Sigmoid colon (tissue), 7 donors: ENCODE measurements around the gene C3orf22. TPM values are rescaled to one million over a fixed set of nuclear protein-coding genes. Genes with fewer than 3 reads are reported as not detected.
A peak's percentile ranks its signal among the peaks of the same experiment; 100 is the strongest.

Experiments used
- DNase-seq: peaks from one replicate; pipeline ENCODE4 v3.0.0-alpha.2; 2019
- H3K27ac ChIP-seq, 4 donors: fragments of 200-600 bp; sonication (generic); one replicate each; pipeline ENCODE4 v1.5.1; 2016 to 2019; ENCODE audit warnings: mild to moderate bottlenecking in 1 of 4
- H3K27me3 ChIP-seq, 3 donors: fragments of 200-600 bp; sonication (generic); one replicate each; pipeline ENCODE4 v1.5.1; 2019; ENCODE audit warnings: mild to moderate bottlenecking in 1 of 3
- H3K36me3 ChIP-seq, 4 donors: fragments of 200-600 bp; sonication (generic); one replicate each; pipeline ENCODE4 v1.5.1; 2016 to 2019
- H3K4me1 ChIP-seq, 4 donors: fragments of 200-600 bp; sonication (generic); one replicate each; pipeline ENCODE4 v1.5.1; 2017 to 2019
- H3K4me3 ChIP-seq, 4 donors: fragments of 200-600 bp; sonication (generic); one replicate each; pipeline ENCODE4 v1.5.1; 2017 to 2019; ENCODE audit warnings: mild to moderate bottlenecking in 2 of 4, moderate library complexity in 1 of 4
- H3K9me3 ChIP-seq, 4 donors: fragments of 200-600 bp in 3 of 4; sonication (generic) in 3 of 4; one replicate each; pipeline versions ENCODE4 v1.5.1 to v1.6.1; 2013 to 2019
- CTCF ChIP-seq, 4 experiments: fragments of 450-650 bp in 3 of 4; fragments of 200-600 bp in 1 of 4; IDR thresholded peaks; one replicate each; pipeline ENCODE4 v1.5.1; 2016 to 2019; ENCODE audit warnings: antibody characterized with exemption in 4 of 4, mild to moderate bottlenecking in 3 of 4, moderate library complexity in 2 of 4
- EP300 ChIP-seq, 4 donors: sonication (generic); formaldehyde crosslinking; IDR thresholded peaks; one replicate each; pipeline ENCODE4 v1.6.1; 2017; ENCODE audit warnings: antibody characterized with exemption in 4 of 4
- POLR2A ChIP-seq, 2 donors: fragments of 450-650 bp; IDR thresholded peaks; one replicate each; pipeline ENCODE4 v1.6.1; 2016; ENCODE audit warnings: antibody characterized with exemption in 2 of 2, mild to moderate bottlenecking in 2 of 2, moderate library complexity in 2 of 2
- POLR2AphosphoS5 ChIP-seq, 4 donors: sonication (generic); formaldehyde crosslinking; IDR thresholded peaks; one replicate each; pipeline ENCODE4 v1.6.1; 2017; ENCODE audit warnings: antibody characterized with exemption in 4 of 4
- WGBS, 2 donors: extraction: QIAGEN DNeasy Blood & Tissue Kit; methylation state at CpG; one replicate each; pipeline ENCODE4 v1.1.7; 2013; 5-methylcytosine and 5-hydroxymethylcytosine counted together
- intact Hi-C: fragments of 100-400 bp; cut with DNase I; formaldehyde crosslinking; loops from one replicate; pipeline ENCODE4 v1.15.1; 2023
- polyA plus RNA-seq, 3 donors: library from polyadenylated mRNA; stranded (reverse); fragments of 200-250 nt; gene quantifications; one replicate each; pipeline ENCODE4 v1.2.3, GENCODE V29; 2013
- total RNA-seq, 4 donors: library from RNA; depleted of rRNA; stranded (reverse); fragments of >200 nt; gene quantifications; one replicate each; pipeline ENCODE4 v1.1.0, GENCODE V29; 2016
- donor health status: healthy with polysubstance abuse.
- donor health status: Bipolar disorder and iron deficiency.
- donor health status: healthy.

The C3orf22 gene
- total and polyA plus RNA-seq, 7 donors, result 0.54 TPM; not detected in 6

GRCh38 chr3:126555795-126556636, 2.7 kb downstream of the C3orf22 start:
- H3K36me3 ChIP-seq, result no peaks in the 10 kb centered on the region
- no peak overlapping the region for H3K27ac ChIP-seq
- 76 to 77% methylated on average over 10 of the region's 10 CpGs for WGBS, 2 donors
- intact Hi-C loops, result no loop called here
- no peaks in the 10 kb centered on the region for H3K4me1 ChIP-seq
- DNase-seq, result peak; percentile 28
- H3K4me3 ChIP-seq, result no peak overlapping the region
- TF ChIP-seq EP300 (IDR thresholded peaks at IDR 0.05) (no peak), POLR2AphosphoS5 (IDR thresholded peaks at IDR 0.05) (no peak), POLR2A (IDR thresholded peaks at IDR 0.05) (no peak), CTCF (IDR thresholded peaks at IDR 0.05) (no peak)
- H3K27me3 ChIP-seq, result no peaks in the 10 kb centered on the region
- H3K9me3 ChIP-seq, result no peaks in the 10 kb centered on the region

DNA sequence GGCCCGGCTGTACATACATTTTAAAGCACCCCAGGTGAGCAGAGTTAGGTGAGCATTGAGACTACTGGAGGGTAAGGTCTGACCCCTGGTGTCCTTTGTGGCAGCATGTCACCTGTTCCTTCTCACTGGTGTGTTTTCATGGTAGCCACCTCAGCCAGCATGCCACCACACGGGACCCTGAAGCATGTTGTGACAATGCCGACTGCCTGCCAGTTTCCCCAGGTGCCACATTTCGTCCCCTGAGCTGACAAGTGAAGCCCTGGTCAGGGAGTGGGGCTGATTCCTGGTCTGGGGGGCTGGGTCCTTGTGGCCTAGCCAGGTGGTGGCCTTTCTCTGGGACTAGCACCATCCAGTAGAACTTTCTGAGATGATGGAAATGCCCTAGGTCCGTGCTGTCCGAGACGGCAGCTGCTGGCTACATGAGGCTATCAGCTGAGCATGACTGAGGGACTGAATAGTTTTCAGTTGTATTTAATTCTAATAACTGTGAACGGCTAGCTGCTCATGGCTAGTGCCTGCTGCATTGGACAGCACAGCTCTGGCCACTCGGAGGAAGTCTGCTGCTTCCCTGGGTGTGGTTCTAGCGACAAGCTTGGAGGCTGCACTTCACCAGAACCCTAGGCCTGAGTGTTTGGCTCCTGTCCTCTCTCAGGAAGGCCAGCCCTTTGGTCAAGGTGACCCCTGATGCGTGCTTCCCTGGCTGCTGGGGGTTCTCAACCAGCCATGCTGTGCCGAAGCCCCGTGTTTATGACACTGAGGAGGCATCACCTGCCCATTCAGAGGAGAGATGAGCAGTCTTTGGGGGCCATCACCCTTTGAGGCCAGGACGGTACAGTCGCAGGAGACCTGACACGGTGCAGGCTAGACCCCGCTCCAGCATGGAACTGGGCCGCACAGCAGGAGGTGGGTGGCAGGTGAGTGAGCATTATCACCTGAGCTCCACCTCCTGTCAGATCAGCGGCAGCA, 3.9 kb downstream of the C3orf22 start:
- no peaks in the 10 kb centered on the region for H3K36me3 ChIP-seq
- no peak overlapping the region for H3K4me3 ChIP-seq
- 86 to 89% methylated on average over 19 of the region's 19 CpGs for WGBS, 2 donors
- TF ChIP-seq EP300 (IDR thresholded peaks at IDR 0.05) (no peak), POLR2AphosphoS5 (IDR thresholded peaks at IDR 0.05) (no peak), POLR2A (IDR thresholded peaks at IDR 0.05) (no peak), CTCF (IDR thresholded peaks at IDR 0.05) (no peak)
- H3K27ac ChIP-seq, result no peak overlapping the region
- peak; percentile 44 for DNase-seq
- intact Hi-C loops, result no loop called here
- no peaks in the 10 kb centered on the region for H3K4me1 ChIP-seq
- H3K27me3 ChIP-seq, result no peaks in the 10 kb centered on the region
- no peaks in the 10 kb centered on the region for H3K9me3 ChIP-seq

DNA sequence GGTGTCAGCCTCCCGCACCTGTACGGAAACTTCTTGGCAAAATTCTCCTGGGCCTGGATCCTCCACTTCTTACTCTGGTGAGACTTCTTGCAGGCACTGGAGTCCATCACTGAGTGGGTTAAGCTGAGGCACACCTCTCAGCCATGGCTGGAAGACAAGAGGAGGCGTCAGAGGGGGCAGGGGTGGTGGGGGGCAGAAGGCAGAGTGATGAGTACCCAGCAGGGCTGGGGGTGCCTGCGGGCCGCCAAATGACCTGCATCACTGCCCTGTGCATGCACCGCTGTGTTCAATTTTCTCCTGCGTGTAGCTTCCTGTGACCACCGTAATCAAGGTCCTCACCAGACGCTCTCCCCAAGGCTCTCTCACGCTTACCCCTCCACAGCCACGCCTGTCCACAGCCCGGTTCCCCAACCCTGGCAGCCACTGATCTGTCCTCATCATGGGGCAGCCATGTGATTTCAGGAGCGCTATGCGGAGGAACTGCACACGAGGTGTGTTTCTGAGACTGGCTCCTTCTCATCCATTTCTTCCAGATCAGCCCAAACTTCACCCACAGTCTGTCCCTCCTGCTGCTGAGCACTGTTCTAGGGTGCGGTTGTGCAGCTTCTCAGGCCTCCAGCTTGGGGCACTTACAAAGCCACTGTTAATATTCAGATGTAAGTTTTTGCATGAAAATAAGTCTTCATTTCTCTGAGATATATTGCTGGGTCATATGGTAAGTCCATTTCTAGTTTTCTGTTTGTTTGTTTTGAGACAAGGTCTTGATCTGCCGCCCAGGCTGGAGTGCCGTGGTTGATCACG, 5.2 kb downstream of the C3orf22 start:
- no peak for TF ChIP-seq POLR2AphosphoS5 (IDR thresholded peaks at IDR 0.05)
- TF ChIP-seq POLR2A (IDR thresholded peaks at IDR 0.05), result no peak
- TF ChIP-seq EP300 (IDR thresholded peaks at IDR 0.05), result no peak
- TF ChIP-seq CTCF (IDR thresholded peaks at IDR 0.05), result no peak
- WGBS, 2 donors, result 79 to 84% methylated on average over 19 of the region's 19 CpGs
- intact Hi-C loops, result no loop called here
- Histone ChIP-seq H3K27me3 (peaks cover 0 to 4% (median 0%) of the 10 kb centered on the region in 3 donors), H3K4me3 (no peak overlapping the region), H3K36me3 (no peaks in the 10 kb centered on the region), H3K27ac (no peak overlapping the region), H3K4me1 (no peaks in the 10 kb centered on the region), H3K9me3 (no peaks in the 10 kb centered on the region)
- DNase-seq, result no peak

DNA sequence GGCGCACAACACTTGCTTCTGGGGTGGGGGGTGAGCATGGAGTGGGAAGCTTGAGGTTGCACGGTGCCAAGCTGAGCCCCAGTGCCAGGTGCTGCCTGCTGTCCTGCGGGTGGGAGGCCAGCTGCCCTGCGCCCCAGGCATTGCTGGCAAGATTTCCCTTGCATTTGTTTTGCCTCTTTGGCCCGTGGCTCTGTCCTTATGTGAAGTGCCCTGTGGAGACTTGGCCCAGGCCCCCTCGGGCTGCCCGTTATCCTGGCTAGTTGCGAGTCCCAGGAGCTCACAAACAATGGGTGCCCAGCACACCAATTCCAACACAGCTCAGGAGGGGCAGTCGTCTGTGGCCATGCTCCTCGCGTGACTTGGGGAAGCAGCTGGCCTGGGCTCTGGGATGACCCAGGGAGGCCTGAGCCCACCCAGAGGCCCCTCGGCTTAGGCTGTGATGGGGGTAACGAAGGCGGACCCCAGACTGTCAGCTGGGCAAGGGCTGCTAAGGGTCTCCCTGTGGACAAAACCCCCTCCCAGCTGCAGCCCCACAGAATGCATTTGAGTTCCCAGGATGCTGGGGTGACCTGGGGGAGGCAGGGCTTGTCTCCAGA, 5.9 kb downstream of the C3orf22 start:
- H3K36me3 ChIP-seq, result no peaks in the 10 kb centered on the region
- H3K27ac ChIP-seq, result no peak overlapping the region
- H3K4me1 ChIP-seq, result no peaks in the 10 kb centered on the region
- H3K4me3 ChIP-seq, result no peak overlapping the region
- 77 to 88% methylated on average over 14 of the region's 14 CpGs for WGBS, 2 donors
- DNase-seq, result peak; percentile 45
- intact Hi-C loops, result no loop called here
- H3K27me3 ChIP-seq, result peaks cover 0 to 8% (median 0%) of the 10 kb centered on the region in 3 donors
- no peaks in the 10 kb centered on the region for H3K9me3 ChIP-seq
- TF ChIP-seq POLR2A (IDR thresholded peaks at IDR 0.05), result no peak
- no peak for TF ChIP-seq CTCF (IDR thresholded peaks at IDR 0.05)
- TF ChIP-seq EP300 (IDR thresholded peaks at IDR 0.05), result no peak
- no peak for TF ChIP-seq POLR2AphosphoS5 (IDR thresholded peaks at IDR 0.05)
